PFSK-1 (cell line): ENCODE results near the gene IPO11.

Experiments
- FOXP2 ChIP-seq: optimal IDR thresholded peaks from 2 replicates; pipeline ENCODE3; 2011; ENCODE audit warnings: borderline replicate concordance, control low read depth, inconsistent platforms; ENCODE audit not compliant: insufficient read depth; ENCODE audit errors: extremely low read length, extremely low read depth
- POLR2AphosphoS5 ChIP-seq: IDR thresholded peaks from 2 replicates; pipeline ENCODE4 v1.6.1; 2012; ENCODE audit warnings: low read depth, mild to moderate bottlenecking, control low read depth, low read length, moderate library complexity
- REST ChIP-seq, 2 experiments: IDR thresholded peaks; 2 replicates each; pipeline versions ENCODE4 v1.6.1 to v1.8.0; 2011 to 2012; ENCODE audit warnings: low read depth in 2 of 2, low read length in 2 of 2, control low read depth in 1 of 2, inconsistent platforms in 1 of 2, mild to moderate bottlenecking in 1 of 2, moderate library complexity in 1 of 2; ENCODE audit not compliant: insufficient read depth in 1 of 2
- SIN3A ChIP-seq: IDR thresholded peaks from 2 replicates; pipeline ENCODE4 v1.6.1; 2012; ENCODE audit warnings: mild to moderate bottlenecking, low read length, moderate library complexity, borderline replicate concordance; ENCODE audit not compliant: insufficient read depth
- TAF1 ChIP-seq: IDR thresholded peaks from 2 replicates; pipeline ENCODE4 v1.6.1; 2012; ENCODE audit warnings: low read length, control low read depth, borderline replicate concordance; ENCODE audit not compliant: insufficient read depth

Gene IPO11

GRCh38 chr5:62653864-62654575, 241.5 kb downstream of the IPO11 start:
- no peak for TF ChIP-seq TAF1
- TF ChIP-seq POLR2AphosphoS5 = no peak
- no peak for TF ChIP-seq SIN3A

GRCh38 chr5:62661126-62661525, 248.6 kb downstream of the IPO11 start:
- TF ChIP-seq POLR2AphosphoS5 (no peak), TAF1 (no peak), SIN3A (no peak), FOXP2 (no peak), REST (IDR thresholded peaks at IDR 0.05; ENCODE audit: insufficient read depth in 1 of 2, low read depth in 2 of 2, low read length in 2 of 2) (no peak)

GRCh38 chr5:62662521-62662920, 250.0 kb downstream of the IPO11 start:
- TF ChIP-seq POLR2AphosphoS5 (no peak), SIN3A (no peak), FOXP2 (no peak), TAF1 (no peak), REST (IDR thresholded peaks at IDR 0.05; ENCODE audit: insufficient read depth in 1 of 2, low read depth in 2 of 2, low read length in 2 of 2) (no peak)

- TF ChIP-seq POLR2AphosphoS5 = no peak
- TF ChIP-seq SIN3A = no peak
- no peak for TF ChIP-seq TAF1
- TF ChIP-seq REST (IDR thresholded peaks at IDR 0.05; ENCODE audit: insufficient read depth in 1 of 2, low read depth in 2 of 2, low read length in 2 of 2) = no peak
- no peak for TF ChIP-seq FOXP2
These were observed 258.9 kb downstream of the IPO11 start for GRCh38 chr5:62671479-62671878.
